Thymus (tissue), 14 donors: ENCODE data around the gene ERCC8. TPM values are rescaled to one million over a fixed set of nuclear protein-coding genes. Genes with fewer than 3 reads are reported as not detected.
"Not testable (repeated sequence)": the region's sequence is repeated elsewhere in the genome, so short reads cannot be mapped to it uniquely, and the experiment has no call there.

Experiments used
- DNase-seq, 9 donors: peaks; one replicate each; pipeline ENCODE4 v3.0.0-alpha.2; 2013; ENCODE audit warnings: low spot score in 9 of 9, low read depth in 6 of 9, missing footprints in 1 of 9
- H3K27ac ChIP-seq, 2 donors: one replicate each; pipeline ENCODE4 v1.5.1; 2013; ENCODE audit warnings: control low read depth in 1 of 2, low read depth in 1 of 2, low read length in 1 of 2, mild to moderate bottlenecking in 1 of 2, moderate library complexity in 1 of 2
- H3K27me3 ChIP-seq, 2 donors: one replicate each; pipeline ENCODE4 v1.5.1; 2013; ENCODE audit warnings: low read length in 1 of 2; ENCODE audit not compliant: control insufficient read depth in 2 of 2, insufficient read depth in 1 of 2
- H3K36me3 ChIP-seq, 2 donors: one replicate each; pipeline ENCODE4 v1.5.1; 2013; ENCODE audit warnings: low read length in 1 of 2, mild to moderate bottlenecking in 1 of 2, moderate library complexity in 1 of 2; ENCODE audit not compliant: control insufficient read depth in 2 of 2, insufficient read depth in 2 of 2
- H3K4me1 ChIP-seq, 2 donors: one replicate each; pipeline ENCODE4 v1.5.1; 2013; ENCODE audit warnings: low read length in 2 of 2; ENCODE audit not compliant: control insufficient read depth in 2 of 2, insufficient read depth in 2 of 2
- H3K4me3 ChIP-seq, 2 donors: one replicate each; pipeline ENCODE4 v1.5.1; 2013; ENCODE audit warnings: low read length in 2 of 2, control low read depth in 1 of 2, mild to moderate bottlenecking in 1 of 2
- H3K9me3 ChIP-seq, 2 donors: one replicate each; pipeline ENCODE4 v1.5.1; 2013; ENCODE audit warnings: low read length in 1 of 2, mild to moderate bottlenecking in 1 of 2; ENCODE audit not compliant: control insufficient read depth in 2 of 2, insufficient read depth in 1 of 2
- WGBS: extraction: QIAGEN DNeasy Blood & Tissue Kit; methylation state at CpG from one replicate; pipeline ENCODE4 v1.1.7; 2013; 5-methylcytosine and 5-hydroxymethylcytosine counted together
- long read RNA-seq, 10 donors: transcript quantifications; one replicate each; lab custom pipeline, GENCODE V29; 2026
- polyA plus RNA-seq: library from polyadenylated mRNA; stranded (reverse); fragments of 200-250 nt; gene quantifications from one replicate; pipeline ENCODE4 v1.2.3, GENCODE V29; 2013
- total RNA-seq: library from RNA; stranded (reverse); fragments of 120-200 nt; gene quantifications from one replicate; pipeline ENCODE4 v1.2.4, GENCODE V29; 2013
- donor health status: healthy.

Gene ERCC8
- total RNA-seq: 17.9 TPM
- polyA plus RNA-seq: 7.9 TPM
- long read RNA-seq, donor 1: 0 reads
- long read RNA-seq, donor 2: 0 reads
- long read RNA-seq, donor 3, transcript ERCC8-201 (12 exons, 2,017 nt): major isoform, 6 of 148 reads
- long read RNA-seq, donor 3, partial matches to known transcripts: 136 of 148 reads
- long read RNA-seq, donor 3, other reads (novel, unspliced or antisense): 6 of 148 reads
- long read RNA-seq, donor 4, partial matches to known transcripts: 48 of 54 reads
- long read RNA-seq, donor 4, other reads (novel, unspliced or antisense): 6 of 54 reads
- long read RNA-seq, donor 5, partial matches to known transcripts: 6 of 10 reads
- long read RNA-seq, donor 5, other reads (novel, unspliced or antisense): 0 of 10 reads
- long read RNA-seq, donor 6, partial matches to known transcripts: 0 of 1 reads
- long read RNA-seq, donor 6, other reads (novel, unspliced or antisense): 0 of 1 reads
- long read RNA-seq, donor 7, partial matches to known transcripts: 0 of 3 reads
- long read RNA-seq, donor 7, other reads (novel, unspliced or antisense): 0 of 3 reads
- long read RNA-seq, donor 8, partial matches to known transcripts: 0 of 1 reads
- long read RNA-seq, donor 8, other reads (novel, unspliced or antisense): 0 of 1 reads
- long read RNA-seq, donor 9: 0 reads
- long read RNA-seq, donor 10, partial matches to known transcripts: 0 of 3 reads
- long read RNA-seq, donor 10, other reads (novel, unspliced or antisense): 0 of 3 reads

- Histone ChIP-seq H3K9me3 (no peaks in the 10 kb centered on the region), H3K4me1 (peaks cover 5 to 10% of the 10 kb centered on the region in 2 donors), H3K27me3 (no peaks in the 10 kb centered on the region), H3K4me3 (peak within 1 kb of the TSS; percentile 66 to 85), H3K36me3 (peaks cover 0 to 3% of the 10 kb centered on the region in 2 donors), H3K27ac (peak within 1 kb of the TSS; percentile 32 to 49)
- WGBS: 1% methylated on average over 64 of the region's 64 CpGs
- peak; percentile 76 to 95 (median 86) for DNase-seq
Observed at GRCh38 chr5:60944904-60945812, at the start of gene ERCC8, which contains the start of gene NDUFAF2. Gene ERCC8, minus strand, starts transcription at chr5:60945070. Its CDS starts 62 bp downstream, at chr5:60945008. Gene NDUFAF2, plus strand, starts transcription at chr5:60945205. Its CDS starts 51 bp downstream, at chr5:60945256.

- H3K27me3 ChIP-seq: no peaks in the 10 kb centered on the region
- DNase-seq: no peak
- 88% methylated on average over 11 of the region's 11 CpGs for WGBS
- no peak overlapping the region for H3K27ac ChIP-seq
- peaks cover 5 to 18% of the 10 kb centered on the region in 2 donors for H3K9me3 ChIP-seq
- H3K4me1 ChIP-seq: no peaks in the 10 kb centered on the region
- no peaks in the 10 kb centered on the region for H3K36me3 ChIP-seq
- no peak overlapping the region for H3K4me3 ChIP-seq
Observed at GRCh38 chr5:60993875-60994571, 49.2 kb upstream of the ERCC8 start.

GRCh38 chr5:60993425-60993824 is 48.6 kb upstream of the ERCC8 start:
- Histone ChIP-seq H3K4me3 (no peak overlapping the region), H3K27me3 (no peaks in the 10 kb centered on the region), H3K27ac (no peak overlapping the region), H3K4me1 (no peaks in the 10 kb centered on the region), H3K9me3 (peaks cover 5 to 18% of the 10 kb centered on the region in 2 donors), H3K36me3 (no peaks in the 10 kb centered on the region)
- 94% methylated on average over 2 of the region's 2 CpGs for whole genome bisulfite sequencing
- no peak for DNase-seq

- no peaks in the 10 kb centered on the region for H3K27me3 ChIP-seq
- 98% methylated on average over 6 of the region's 6 CpGs for WGBS
- peaks cover 5 to 18% of the 10 kb centered on the region in 2 donors for H3K9me3 ChIP-seq
- H3K27ac ChIP-seq: no peak overlapping the region
- no peak overlapping the region for H3K4me3 ChIP-seq
- no peak for DNase-seq
- no peaks in the 10 kb centered on the region for H3K4me1 ChIP-seq
- no peaks in the 10 kb centered on the region for H3K36me3 ChIP-seq
Observed at GRCh38 chr5:60992871-60993270, 48.0 kb upstream of the ERCC8 start.

- Histone ChIP-seq H3K4me3 (no peak overlapping the region), H3K27me3 (no peaks in the 10 kb centered on the region), H3K36me3 (no peaks in the 10 kb centered on the region), H3K4me1 (no peaks in the 10 kb centered on the region), H3K27ac (no peak overlapping the region), H3K9me3 (peaks cover 5 to 18% of the 10 kb centered on the region in 2 donors)
- DNase-seq: no peak
- 83% methylated on average over 4 of the region's 4 CpGs for WGBS
Observed at GRCh38 chr5:60989790-60990189, 44.9 kb upstream of the ERCC8 start.

GRCh38 chr5:60982127-60982526 is 37.3 kb upstream of the ERCC8 start:
- not testable (repeated sequence) for H3K27me3 ChIP-seq

GRCh38 chr5:60980511-60980910 is 35.6 kb upstream of the ERCC8 start:
- no peaks in the 10 kb centered on the region for H3K4me1 ChIP-seq
- H3K27me3 ChIP-seq: no peaks in the 10 kb centered on the region
- no peak for DNase-seq
- H3K9me3 ChIP-seq: no peaks in the 10 kb centered on the region
- H3K4me3 ChIP-seq: no peak overlapping the region
- H3K36me3 ChIP-seq: no peaks in the 10 kb centered on the region
- 96% methylated on average over 2 of the region's 2 CpGs for WGBS
- no peak overlapping the region for H3K27ac ChIP-seq

More at GRCh38 chr5:60982127-60982526, 37.3 kb upstream of the ERCC8 start:
- not testable (repeated sequence) for H3K36me3 ChIP-seq, H3K9me3 ChIP-seq, DNase-seq, H3K27ac ChIP-seq, H3K4me3 ChIP-seq, H3K4me1 ChIP-seq
- WGBS: 95% methylated on average over 3 of the region's 3 CpGs

GRCh38 chr5:60978968-60979367 is 34.1 kb upstream of the ERCC8 start:
- DNase-seq: no peak
- H3K4me1 ChIP-seq: no peaks in the 10 kb centered on the region
- no peaks in the 10 kb centered on the region for H3K36me3 ChIP-seq
- H3K27ac ChIP-seq: no peak overlapping the region
- no peak overlapping the region for H3K4me3 ChIP-seq
- no peaks in the 10 kb centered on the region for H3K27me3 ChIP-seq
- no peaks in the 10 kb centered on the region for H3K9me3 ChIP-seq
- 91% methylated on average over 1 of the region's 1 CpG for WGBS
